ENCODE data around the gene FBN1. TPM values are rescaled to one million over a fixed set of nuclear protein-coding genes. Genes with fewer than 3 reads are reported as not detected.

FBN1 gene
- total RNA-seq, 1 donor from 2014 or later = 0.62 TPM

DNA sequence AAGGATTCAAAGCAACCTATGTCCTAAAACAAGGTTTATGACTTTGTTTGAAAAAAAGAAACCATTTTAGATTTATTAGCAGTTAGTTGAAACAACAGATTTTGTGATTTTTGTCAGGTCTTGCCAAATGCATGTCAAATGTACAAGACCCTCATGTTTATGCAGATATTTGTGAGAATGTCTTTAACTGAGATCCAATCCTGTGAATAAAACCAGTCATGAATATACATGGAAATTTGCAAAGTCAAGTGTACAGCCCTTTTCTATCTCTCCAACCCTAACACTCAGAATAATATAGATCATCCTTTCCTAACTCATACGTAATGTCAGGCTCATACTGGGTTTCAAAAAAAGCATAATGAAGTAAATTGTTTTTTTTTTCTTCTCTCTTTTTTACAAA, 237.9 kb downstream of the FBN1 start:
- Mint-ChIP-seq H3K36me3 (ENCODE audit: low read depth) (no peaks in the 10 kb centered on the region), H3K4me3 (no peak overlapping the region), H3K27ac (no peak overlapping the region), H3K27me3 (no peaks in the 10 kb centered on the region), H3K4me1 (peaks cover 2% of the 10 kb centered on the region), H3K9me3 (no peaks in the 10 kb centered on the region)
- TF ChIP-seq, protein P1, sequence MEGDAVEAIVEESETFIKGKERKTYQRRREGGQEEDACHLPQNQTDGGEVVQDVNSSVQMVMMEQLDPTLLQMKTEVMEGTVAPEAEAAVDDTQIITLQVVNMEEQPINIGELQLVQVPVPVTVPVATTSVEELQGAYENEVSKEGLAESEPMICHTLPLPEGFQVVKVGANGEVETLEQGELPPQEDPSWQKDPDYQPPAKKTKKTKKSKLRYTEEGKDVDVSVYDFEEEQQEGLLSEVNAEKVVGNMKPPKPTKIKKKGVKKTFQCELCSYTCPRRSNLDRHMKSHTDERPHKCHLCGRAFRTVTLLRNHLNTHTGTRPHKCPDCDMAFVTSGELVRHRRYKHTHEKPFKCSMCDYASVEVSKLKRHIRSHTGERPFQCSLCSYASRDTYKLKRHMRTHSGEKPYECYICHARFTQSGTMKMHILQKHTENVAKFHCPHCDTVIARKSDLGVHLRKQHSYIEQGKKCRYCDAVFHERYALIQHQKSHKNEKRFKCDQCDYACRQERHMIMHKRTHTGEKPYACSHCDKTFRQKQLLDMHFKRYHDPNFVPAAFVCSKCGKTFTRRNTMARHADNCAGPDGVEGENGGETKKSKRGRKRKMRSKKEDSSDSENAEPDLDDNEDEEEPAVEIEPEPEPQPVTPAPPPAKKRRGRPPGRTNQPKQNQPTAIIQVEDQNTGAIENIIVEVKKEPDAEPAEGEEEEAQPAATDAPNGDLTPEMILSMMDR (IDR thresholded peaks at IDR 0.05) = no peak
- no peak for ATAC-seq (ENCODE audit: low read depth)
- ChIA-PET CTCF (no interaction called here), POLR2A (no interaction called here)
- DNase-seq = no peak
- intact Hi-C loops (cut with micrococcal nuclease) = no loop called here

DNA sequence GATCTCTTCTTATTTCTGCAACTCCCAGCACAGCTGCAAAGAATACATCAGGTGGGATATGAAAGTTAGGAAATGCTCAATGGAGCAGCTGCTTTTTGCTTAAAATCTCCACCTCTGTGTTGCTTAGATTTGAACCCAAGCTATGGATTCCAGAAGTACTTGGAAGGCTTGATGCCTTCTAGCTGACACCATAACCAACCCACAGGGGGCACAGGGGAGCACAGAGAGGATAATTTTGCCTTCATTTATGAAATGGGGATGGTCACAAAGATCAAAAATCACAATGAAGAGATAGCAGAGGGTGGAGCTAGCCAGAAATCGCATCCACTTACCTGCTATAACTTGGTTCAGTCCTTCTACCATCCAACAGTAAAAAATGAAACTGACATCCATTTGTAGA, 238.6 kb downstream of the FBN1 start:
- Mint-ChIP-seq H3K27ac (no peak overlapping the region), H3K4me3 (no peak overlapping the region), H3K9me3 (no peaks in the 10 kb centered on the region), H3K27me3 (no peaks in the 10 kb centered on the region), H3K36me3 (ENCODE audit: low read depth) (no peaks in the 10 kb centered on the region), H3K4me1 (peaks cover 2% of the 10 kb centered on the region)
- TF ChIP-seq, protein P1 (IDR thresholded peaks at IDR 0.05) = no peak
- POLR2A ChIA-PET = no interaction called here
- CTCF ChIA-PET = interaction anchor here (0.7 kb wide), 1 partner anchor 257 kb away, joined by 3 read pairs; no protein-coding TSS in a partner anchor
- intact Hi-C loops (cut with micrococcal nuclease) = no loop called here
- DNase-seq (no peak), ATAC-seq (ENCODE audit: low read depth) (no peak)

- no peaks in the 10 kb centered on the region for H3K36me3 Mint-ChIP-seq (ENCODE audit: low read depth)
- ChIA-PET CTCF (interaction anchor here (0.7 kb wide), 1 partner anchor 258 kb away, joined by 3 read pairs; no protein-coding TSS in a partner anchor), POLR2A (no interaction called here)
Observed at GRCh38 chr15:48406266-48406891, 239.1 kb downstream of the FBN1 start.

GRCh38 chr15:48402427-48403177, 242.9 kb downstream of the FBN1 start:
- CTCF ChIA-PET = no interaction called here
- H3K4me1 Mint-ChIP-seq = no peaks in the 10 kb centered on the region
- TF ChIP-seq, protein P1 (IDR thresholded peaks at IDR 0.05) = no peak
- H3K36me3 Mint-ChIP-seq (ENCODE audit: low read depth) = no peaks in the 10 kb centered on the region
- ATAC-seq (ENCODE audit: low read depth) (no peak), DNase-seq (no peak)
- POLR2A ChIA-PET = no interaction called here
- no peak overlapping the region for H3K4me3 Mint-ChIP-seq
- intact Hi-C loops (cut with micrococcal nuclease) = no loop called here
- H3K27ac Mint-ChIP-seq = no peak overlapping the region
- H3K9me3 Mint-ChIP-seq = no peaks in the 10 kb centered on the region
- H3K27me3 Mint-ChIP-seq = no peaks in the 10 kb centered on the region

More at GRCh38 chr15:48406266-48406891, 239.1 kb downstream of the FBN1 start:
- TF ChIP-seq, protein P1 (IDR thresholded peaks at IDR 0.05) = no peak
- Mint-ChIP-seq H3K4me3 (no peak overlapping the region), H3K9me3 (no peaks in the 10 kb centered on the region), H3K4me1 (peaks cover 2% of the 10 kb centered on the region), H3K27ac (no peak overlapping the region), H3K27me3 (no peaks in the 10 kb centered on the region)
- intact Hi-C loops (cut with micrococcal nuclease) = no loop called here
- ATAC-seq (ENCODE audit: low read depth) (no peak), DNase-seq (no peak)

DNA sequence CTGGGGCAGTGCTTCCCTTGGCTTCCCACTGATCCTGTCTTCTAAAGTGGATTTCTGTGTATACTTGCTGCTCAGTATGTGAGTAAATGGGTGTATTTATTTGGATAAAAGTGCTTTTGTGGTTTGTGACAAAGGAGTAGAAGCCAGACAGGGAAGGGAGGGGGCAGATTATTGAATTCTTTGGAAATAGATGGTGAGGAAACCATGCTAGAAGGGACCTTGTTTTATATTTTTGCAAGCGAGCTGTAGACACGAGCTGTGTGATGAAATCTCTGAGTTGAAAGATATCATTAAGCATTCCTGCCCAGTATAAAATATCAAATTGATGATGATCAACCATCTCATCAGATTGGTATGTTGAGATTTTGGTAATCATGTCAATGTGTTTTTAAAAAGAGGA, 245.4 kb downstream of the FBN1 start:
- no peaks in the 10 kb centered on the region for H3K36me3 Mint-ChIP-seq (ENCODE audit: low read depth)
- H3K4me3 Mint-ChIP-seq = no peak overlapping the region
- no peak for ATAC-seq (ENCODE audit: low read depth)
- POLR2A ChIA-PET = no interaction called here
- intact Hi-C loops (cut with micrococcal nuclease) = no loop called here
- no peaks in the 10 kb centered on the region for H3K4me1 Mint-ChIP-seq
- H3K27ac Mint-ChIP-seq = no peak overlapping the region
- CTCF ChIA-PET = no interaction called here
- no peak for DNase-seq
- no peaks in the 10 kb centered on the region for H3K27me3 Mint-ChIP-seq
- no peaks in the 10 kb centered on the region for H3K9me3 Mint-ChIP-seq
- TF ChIP-seq, protein P1 (IDR thresholded peaks at IDR 0.05) = no peak
